GM21576 (cell line): ENCODE results near the gene AKT3.
"Not testable (repeated sequence)": the region's sequence is repeated elsewhere in the genome, so short reads cannot be mapped to it uniquely, and the experiment has no call there.

Experiments
- ATAC-seq: cut with Tn5 transposase; IDR thresholded peaks from one replicate; pipeline ENCODE4 v1.9.1; 2021; ENCODE audit warnings: mild to moderate bottlenecking, moderate library complexity; ENCODE audit not compliant: unreplicated experiment

The AKT3 gene

GRCh38 chr1:243786531-243786930 is 63.5 kb downstream of the AKT3 start:
- no peak for ATAC-seq

GRCh38 chr1:243784506-243784905 is 65.5 kb downstream of the AKT3 start:
- no peak for ATAC-seq

- no peak for ATAC-seq
These were observed 66.3 kb downstream of the AKT3 start for GRCh38 chr1:243783714-243784113.

- ATAC-seq = not testable (repeated sequence)
These were observed 77.5 kb downstream of the AKT3 start for GRCh38 chr1:243772361-243773050.

- ATAC-seq = no peak
These were observed 79.2 kb downstream of the AKT3 start for GRCh38 chr1:243770860-243771259.

GRCh38 chr1:243765676-243766075 is 84.4 kb downstream of the AKT3 start:
- ATAC-seq = no peak

GRCh38 chr1:243763806-243764205 is 86.2 kb downstream of the AKT3 start:
- no peak for ATAC-seq

- ATAC-seq = no peak
These were observed 91.4 kb downstream of the AKT3 start for GRCh38 chr1:243758647-243759046.

- no peak for ATAC-seq
These were observed 93.5 kb downstream of the AKT3 start for GRCh38 chr1:243756529-243756928.

GRCh38 chr1:243754348-243754747 is 95.7 kb downstream of the AKT3 start:
- no peak for ATAC-seq

GRCh38 chr1:243751506-243751905 is 98.5 kb downstream of the AKT3 start:
- ATAC-seq = no peak

- ATAC-seq = peak; percentile 96
These were observed 101.2 kb downstream of the AKT3 start for GRCh38 chr1:243748706-243749283.

GRCh38 chr1:243748227-243748626 is 101.8 kb downstream of the AKT3 start:
- ATAC-seq = no peak

GRCh38 chr1:243746751-243747150 is 103.3 kb downstream of the AKT3 start:
- ATAC-seq = no peak

GRCh38 chr1:243745356-243745755 is 104.7 kb downstream of the AKT3 start:
- ATAC-seq = no peak

GRCh38 chr1:243742819-243743218 is 107.2 kb downstream of the AKT3 start:
- no peak for ATAC-seq

GRCh38 chr1:243740255-243740999 is 109.6 kb downstream of the AKT3 start:
- ATAC-seq = no peak

- ATAC-seq = no peak
These were observed 110.6 kb downstream of the AKT3 start for GRCh38 chr1:243739335-243740003.

GRCh38 chr1:243738020-243738419 is 112.0 kb downstream of the AKT3 start:
- no peak for ATAC-seq

- ATAC-seq = no peak
These were observed 114.6 kb downstream of the AKT3 start for GRCh38 chr1:243735457-243735856.

GRCh38 chr1:243734308-243734695 is 115.7 kb downstream of the AKT3 start:
- no peak for ATAC-seq
